HEK293 (cell line): ENCODE results near the gene GMDS.

ENCODE experiments used
- CTCF ChIP-seq: fragments of 450-650 bp; formaldehyde crosslinking; IDR thresholded peaks from 2 replicates; pipeline ENCODE4 v1.5.1; 2016; ENCODE audit warnings: missing biosample characterization, missing genetic modification characterization
- PBX3 ChIP-seq: sonication (generic); formaldehyde crosslinking; IDR thresholded peaks from 2 replicates; pipeline ENCODE4 v1.8.1; 2022; ENCODE audit warnings: mild to moderate bottlenecking, moderate library complexity, missing genetic modification reagents
- ZBTB7A ChIP-seq: fragments of 450-650 bp; formaldehyde crosslinking; IDR thresholded peaks from 2 replicates; pipeline ENCODE4 v1.5.1; 2016; ENCODE audit warnings: low read depth, missing biosample characterization, missing genetic modification characterization
- ZFP3 ChIP-seq: fragments of 450-650 bp; formaldehyde crosslinking; IDR thresholded peaks from 2 replicates; pipeline ENCODE4 v1.5.1; 2016; ENCODE audit warnings: low read depth, missing biosample characterization, missing genetic modification characterization
- ZNF10 ChIP-seq: fragments of 450-650 bp; formaldehyde crosslinking; IDR thresholded peaks from 2 replicates; pipeline ENCODE4 v1.5.1; 2017; ENCODE audit warnings: missing biosample characterization, missing genetic modification characterization
- ZNF558 ChIP-seq: fragments of 450-650 bp; formaldehyde crosslinking; IDR thresholded peaks from 2 replicates; pipeline ENCODE4 v1.5.1; 2016; ENCODE audit warnings: missing biosample characterization, missing genetic modification characterization
- ZSCAN4 ChIP-seq: fragments of 450-650 bp; formaldehyde crosslinking; IDR thresholded peaks from 2 replicates; pipeline ENCODE4 v1.5.1; 2017; ENCODE audit warnings: missing biosample characterization, missing genetic modification characterization
- TF ChIP-seq, protein P1 (sequence below): fragments of 450-650 bp; formaldehyde crosslinking; IDR thresholded peaks from 2 replicates; pipeline ENCODE4 v1.5.1; 2016; ENCODE audit warnings: missing biosample characterization, missing genetic modification characterization

DNA sequence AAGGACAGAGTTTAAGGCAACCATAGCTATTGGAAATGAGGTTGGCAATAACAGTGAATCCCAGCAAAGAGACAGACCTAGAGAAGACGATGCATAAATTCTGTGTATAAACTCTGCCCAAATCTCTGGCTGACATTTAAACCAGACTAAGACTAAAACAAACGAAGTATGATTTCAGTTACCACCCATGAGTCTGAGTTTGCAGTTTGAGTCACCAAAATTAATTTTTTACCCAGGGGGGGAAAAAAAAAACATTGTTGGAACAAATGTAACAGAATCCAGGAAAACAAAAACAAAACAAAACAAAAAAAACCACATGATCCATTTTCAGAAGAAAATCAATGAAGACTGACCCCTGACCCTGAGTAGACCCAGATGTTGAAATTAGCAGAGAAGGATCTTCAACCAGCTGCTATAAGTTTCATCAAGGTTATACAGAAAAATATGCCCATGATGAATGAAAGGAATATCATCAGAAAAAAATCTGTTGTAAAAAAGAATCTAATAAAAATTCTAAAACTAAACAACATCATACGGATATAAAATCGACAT lies 190.8 kb downstream of the GMDS start:
- TF ChIP-seq ZFP3 (tag by site-specific recombination) (no peak), CTCF (no peak), ZBTB7A (tag by site-specific recombination) (no peak), ZSCAN4 (tag by site-specific recombination) (no peak), ZNF10 (tag by site-specific recombination) (no peak), ZNF558 (tag by site-specific recombination) (no peak), PBX3 (CRISPR knock-in tag) (no peak)
- TF ChIP-seq, protein P1, sequence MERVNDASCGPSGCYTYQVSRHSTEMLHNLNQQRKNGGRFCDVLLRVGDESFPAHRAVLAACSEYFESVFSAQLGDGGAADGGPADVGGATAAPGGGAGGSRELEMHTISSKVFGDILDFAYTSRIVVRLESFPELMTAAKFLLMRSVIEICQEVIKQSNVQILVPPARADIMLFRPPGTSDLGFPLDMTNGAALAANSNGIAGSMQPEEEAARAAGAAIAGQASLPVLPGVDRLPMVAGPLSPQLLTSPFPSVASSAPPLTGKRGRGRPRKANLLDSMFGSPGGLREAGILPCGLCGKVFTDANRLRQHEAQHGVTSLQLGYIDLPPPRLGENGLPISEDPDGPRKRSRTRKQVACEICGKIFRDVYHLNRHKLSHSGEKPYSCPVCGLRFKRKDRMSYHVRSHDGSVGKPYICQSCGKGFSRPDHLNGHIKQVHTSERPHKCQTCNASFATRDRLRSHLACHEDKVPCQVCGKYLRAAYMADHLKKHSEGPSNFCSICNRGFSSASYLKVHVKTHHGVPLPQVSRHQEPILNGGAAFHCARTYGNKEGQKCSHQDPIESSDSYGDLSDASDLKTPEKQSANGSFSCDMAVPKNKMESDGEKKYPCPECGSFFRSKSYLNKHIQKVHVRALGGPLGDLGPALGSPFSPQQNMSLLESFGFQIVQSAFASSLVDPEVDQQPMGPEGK (tag by site-specific recombination): no peak
